Adrenal gland (tissue), 12 donors: ENCODE results near the gene AFAP1L2. TPM values are rescaled to one million over a fixed set of nuclear protein-coding genes. Genes with fewer than 3 reads are reported as not detected.
"Not testable (repeated sequence)": the region's sequence is repeated elsewhere in the genome, so short reads cannot be mapped to it uniquely, and the experiment has no call there.

Experiments used
- DNase-seq, 7 donors: peaks; one replicate each; pipeline ENCODE4 v3.0.0-alpha.2; 2019 to 2020
- H3K27ac ChIP-seq, 5 donors: fragments of 200-600 bp; sonication (generic) in 4 of 5; 1 replicate in 3 of 5; 2 replicates in 2 of 5; pipeline versions ENCODE4 v1.5.1 to v1.8.0; 2016 to 2020; ENCODE audit warnings: mild to moderate bottlenecking in 1 of 5
- H3K27me3 ChIP-seq: fragments of 200-600 bp; 2 replicates; pipeline ENCODE4 v1.8.0; 2021
- H3K36me3 ChIP-seq, 2 donors: fragments of 200-600 bp; replicated peaks in 1 of 2; 1 replicate in 1 of 2; 2 replicates in 1 of 2; pipeline versions ENCODE4 v1.5.1 to v1.8.0; 2018 to 2022
- H3K4me1 ChIP-seq, 2 donors: fragments of 200-600 bp; replicated peaks in 1 of 2; 1 replicate in 1 of 2; 2 replicates in 1 of 2; pipeline versions ENCODE4 v1.5.1 to v1.8.0; 2018 to 2021
- H3K4me3 ChIP-seq, 4 donors: fragments of 200-600 bp; sonication (generic) in 3 of 4; one replicate each; pipeline ENCODE4 v1.5.1; 2016 to 2018
- H3K9me3 ChIP-seq, 3 donors: fragments of 200-600 bp; sonication (generic) in 1 of 3; replicated peaks in 1 of 3; 1 replicate in 2 of 3; 2 replicates in 1 of 3; pipeline versions ENCODE4 v1.5.1 to v1.8.0; 2016 to 2021
- CTCF ChIP-seq, 6 experiments: fragments of 450-650 bp in 4 of 6; fragments of 200-600 bp in 2 of 6; sonication (generic) in 1 of 6; IDR thresholded peaks; 1 replicate in 5 of 6; 2 replicates in 1 of 6; pipeline versions ENCODE4 v1.5.1 to v1.8.0; 2016 to 2021; ENCODE audit warnings: antibody characterized with exemption in 6 of 6, mild to moderate bottlenecking in 2 of 6, moderate library complexity in 1 of 6
- POLR2A ChIP-seq, 2 donors: fragments of 450-650 bp; IDR thresholded peaks; one replicate each; pipeline ENCODE4 v1.6.1; 2017; ENCODE audit warnings: antibody characterized with exemption in 2 of 2, mild to moderate bottlenecking in 2 of 2, moderate library complexity in 1 of 2
- WGBS, 4 donors: extraction: QIAGEN DNeasy Blood & Tissue Kit in 2 of 4; methylation state at CpG; one replicate each; pipeline versions ENCODE4 v1.1.5 to v1.1.7; 2013 to 2017; 5-methylcytosine and 5-hydroxymethylcytosine counted together
- intact Hi-C, 2 donors: fragments of 100-400 bp; cut with DNase I; formaldehyde crosslinking; loops; one replicate each; pipeline versions ENCODE4 v1.14.1 to v1.15.0; 2022 to 2023
- polyA plus RNA-seq, 3 donors: library from polyadenylated mRNA; stranded (reverse); fragments of 200-250 nt in 2 of 3; fragments of 350-450 nt in 1 of 3; fragmentation: Illumina TruSeq in 1 of 3; extraction: RNeasy Lipid Tissue Mini Kit (QIAGEN cat#74804) in 1 of 3; gene quantifications; one replicate each; pipeline ENCODE4 v1.2.3, GENCODE V29; 2013 to 2014
- total RNA-seq, 9 donors: library from RNA; depleted of rRNA in 4 of 9; stranded (reverse); fragments of >200 nt in 4 of 9; fragments of 120-200 nt in 1 of 9; fragmentation: NEBNext Ultra II Directional in 1 of 9; extraction: Animal tissue kit (Norgen Biotek cat#: 25700) in 1 of 9; gene quantifications; one replicate each; pipeline versions ENCODE4 v1.1.0 to v1.2.4, GENCODE V29; 2013 to 2023
- donor health status: healthy with polysubstance abuse.
- donor health status: Bipolar disorder and iron deficiency.
- donor health status: DM: yes; HTN: yes; CAD: no.
- donor health status: DM: no; HTN: no; CAD: no.
- donor health status: DM: no; HTN: no; CAD: no.
- donor health status: DM: yes; HTN: yes; CAD: no.

Gene AFAP1L2
- total and polyA plus RNA-seq, 12 donors: 1.4 to 9.4 (median 3.7) TPM

- H3K27ac ChIP-seq: peak overlapping the region in 1 of 5 donors; percentile 33
- no peaks in the 10 kb centered on the region for H3K36me3 ChIP-seq
- no peaks in the 10 kb centered on the region for H3K4me1 ChIP-seq
- DNase-seq: no peak
- intact Hi-C loops: no loop called here
- WGBS, 4 donors: 51 to 73% (median 64%) methylated on average over 5 to 6 of the region's 6 CpGs
- H3K4me3 ChIP-seq: no peak overlapping the region
- TF ChIP-seq CTCF (IDR thresholded peaks at IDR 0.05): no peak
- TF ChIP-seq POLR2A (IDR thresholded peaks at IDR 0.05): no peak
- no peaks in the 10 kb centered on the region for H3K27me3 ChIP-seq
- H3K9me3 ChIP-seq: no peaks in the 10 kb centered on the region
Measured at GRCh38 chr10:114349522-114350215, 54.6 kb downstream of the AFAP1L2 start.

GRCh38 chr10:114349071-114349470, 55.2 kb downstream of the AFAP1L2 start:
- H3K27ac ChIP-seq, H3K9me3 ChIP-seq, H3K4me1 ChIP-seq, intact Hi-C loops, DNase-seq, H3K36me3 ChIP-seq, H3K27me3 ChIP-seq, H3K4me3 ChIP-seq: not testable (repeated sequence)
- 85 to 89% (median 88%) methylated on average over 7 of the region's 7 CpGs for WGBS, 4 donors

GRCh38 chr10:114347791-114348190, 56.5 kb downstream of the AFAP1L2 start:
- DNase-seq: no peak
- WGBS, 4 donors: 76 to 91% (median 85%) methylated on average over 2 of the region's 2 CpGs
- no peak overlapping the region for H3K4me3 ChIP-seq
- no peaks in the 10 kb centered on the region for H3K36me3 ChIP-seq
- H3K4me1 ChIP-seq: no peaks in the 10 kb centered on the region
- H3K27me3 ChIP-seq: no peaks in the 10 kb centered on the region
- TF ChIP-seq CTCF (IDR thresholded peaks at IDR 0.05) (no peak), POLR2A (IDR thresholded peaks at IDR 0.05) (no peak)
- intact Hi-C loops: no loop called here
- no peak overlapping the region for H3K27ac ChIP-seq
- no peaks in the 10 kb centered on the region for H3K9me3 ChIP-seq

- Histone ChIP-seq H3K27ac (no peak overlapping the region), H3K9me3 (no peaks in the 10 kb centered on the region), H3K36me3 (no peaks in the 10 kb centered on the region), H3K4me3 (no peak overlapping the region), H3K27me3 (no peaks in the 10 kb centered on the region), H3K4me1 (no peaks in the 10 kb centered on the region)
- no peak for TF ChIP-seq POLR2A (IDR thresholded peaks at IDR 0.05)
- no peak for TF ChIP-seq CTCF (IDR thresholded peaks at IDR 0.05)
- DNase-seq: no peak
- WGBS, 4 donors: 70 to 75% (median 73%) methylated on average over 3 of the region's 3 CpGs
- intact Hi-C loops: no loop called here
Measured at GRCh38 chr10:114347241-114347640, 57.1 kb downstream of the AFAP1L2 start.
